Astrocyte of the spinal cord (primary cell): ENCODE data around the gene FOXM1.
A peak's percentile ranks its signal among the peaks of the same experiment; 100 is the strongest.

Experiments used
- DNase-seq: peaks from one replicate; pipeline ENCODE4 v3.0.0; 2011; ENCODE audit warnings: low read depth, low spot score
- H3K4me3 ChIP-seq: 2 replicates; pipeline ENCODE4 v1.5.1; 2011; ENCODE audit warnings: low read depth, mild to moderate bottlenecking, low read length, moderate library complexity
- in situ Hi-C: cut with HindIII; loops from 2 replicates; pipeline ENCODE4 v1.10.0; 2017; ENCODE audit warnings: low sequenced_read_pairs
- TF ChIP-seq, protein P1 (sequence below): IDR thresholded peaks from 2 replicates; pipeline ENCODE4 v1.5.1; 2012; ENCODE audit warnings: low read depth, mild to moderate bottlenecking, low read length, inconsistent platforms

FOXM1 gene

DNA sequence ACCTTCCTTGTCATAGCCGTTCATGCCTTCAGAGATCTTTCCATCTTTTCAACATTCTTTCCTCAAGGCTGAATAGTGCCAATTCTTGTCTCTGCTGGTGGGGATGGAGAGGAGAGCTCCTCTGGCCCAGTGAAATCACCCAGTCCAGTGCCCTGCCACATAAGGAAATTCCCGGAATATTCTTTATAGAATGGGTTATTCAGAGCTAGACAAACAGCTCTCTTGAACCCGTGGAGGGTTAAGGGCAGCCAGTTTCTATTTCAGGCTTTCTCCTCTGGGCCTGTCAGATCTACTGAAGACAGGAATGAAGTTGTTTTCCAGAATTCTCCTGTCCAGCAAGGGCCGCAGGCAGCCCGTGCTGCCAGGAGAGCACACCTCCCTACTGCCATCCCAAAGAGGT lies 34.0 kb downstream of the FOXM1 start:
- in situ Hi-C loops = no loop called here
- no peak overlapping the region for H3K4me3 ChIP-seq
- TF ChIP-seq, protein P1, sequence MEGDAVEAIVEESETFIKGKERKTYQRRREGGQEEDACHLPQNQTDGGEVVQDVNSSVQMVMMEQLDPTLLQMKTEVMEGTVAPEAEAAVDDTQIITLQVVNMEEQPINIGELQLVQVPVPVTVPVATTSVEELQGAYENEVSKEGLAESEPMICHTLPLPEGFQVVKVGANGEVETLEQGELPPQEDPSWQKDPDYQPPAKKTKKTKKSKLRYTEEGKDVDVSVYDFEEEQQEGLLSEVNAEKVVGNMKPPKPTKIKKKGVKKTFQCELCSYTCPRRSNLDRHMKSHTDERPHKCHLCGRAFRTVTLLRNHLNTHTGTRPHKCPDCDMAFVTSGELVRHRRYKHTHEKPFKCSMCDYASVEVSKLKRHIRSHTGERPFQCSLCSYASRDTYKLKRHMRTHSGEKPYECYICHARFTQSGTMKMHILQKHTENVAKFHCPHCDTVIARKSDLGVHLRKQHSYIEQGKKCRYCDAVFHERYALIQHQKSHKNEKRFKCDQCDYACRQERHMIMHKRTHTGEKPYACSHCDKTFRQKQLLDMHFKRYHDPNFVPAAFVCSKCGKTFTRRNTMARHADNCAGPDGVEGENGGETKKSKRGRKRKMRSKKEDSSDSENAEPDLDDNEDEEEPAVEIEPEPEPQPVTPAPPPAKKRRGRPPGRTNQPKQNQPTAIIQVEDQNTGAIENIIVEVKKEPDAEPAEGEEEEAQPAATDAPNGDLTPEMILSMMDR = no peak
- no peak for DNase-seq

DNA sequence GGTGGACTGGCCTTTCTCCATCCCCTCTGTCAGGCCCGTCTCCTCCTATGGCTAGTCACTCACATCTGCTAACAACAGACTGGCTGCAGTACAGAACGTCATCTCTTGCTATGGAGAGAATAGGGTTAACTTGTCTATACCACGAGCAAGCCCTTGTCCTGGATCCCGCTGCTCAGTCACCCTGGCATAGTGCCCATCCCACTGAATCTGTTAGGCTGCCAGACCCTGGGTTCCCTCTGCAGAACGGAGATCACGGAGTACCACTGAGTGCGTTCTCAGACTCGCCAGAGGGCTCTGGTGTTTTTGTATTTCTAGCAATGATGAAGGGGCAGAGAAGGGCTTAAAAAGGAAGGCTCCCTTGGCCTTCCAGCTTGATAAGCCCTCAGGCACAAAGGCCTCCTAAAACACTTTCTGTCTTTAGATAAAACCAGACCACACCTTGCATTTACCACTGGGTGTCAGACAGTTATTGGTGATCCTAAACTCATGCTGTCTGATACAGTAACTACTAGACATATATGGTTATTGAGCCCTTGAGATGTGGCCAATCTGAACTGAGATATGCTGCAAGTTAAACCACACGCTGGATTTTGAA lies 35.8 kb downstream of the FOXM1 start:
- H3K4me3 ChIP-seq = no peak overlapping the region
- DNase-seq = no peak
- TF ChIP-seq, protein P1 = no peak
- in situ Hi-C loops = no loop called here

DNA sequence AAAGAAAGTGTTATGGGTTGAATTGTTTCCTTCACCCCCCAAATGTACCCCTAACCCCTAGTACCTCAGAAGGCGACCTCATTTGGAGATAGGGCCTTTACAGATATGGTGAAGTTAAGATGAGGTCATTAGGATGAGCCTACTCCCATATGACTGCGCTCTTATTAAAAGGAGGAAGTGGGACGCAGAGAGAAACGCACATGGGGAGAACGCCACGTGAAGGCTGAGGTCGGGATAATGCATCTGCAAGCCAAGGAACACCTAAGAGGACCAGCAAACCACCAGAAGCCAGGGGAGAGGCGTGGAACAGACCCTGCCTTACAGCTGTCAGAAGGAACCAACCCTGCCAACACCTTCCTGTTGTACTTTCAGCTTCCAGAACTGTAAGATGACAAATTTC lies 40.4 kb downstream of the FOXM1 start:
- in situ Hi-C loops = no loop called here
- no peak overlapping the region for H3K4me3 ChIP-seq
- TF ChIP-seq, protein P1 = no peak
- no peak for DNase-seq

DNA sequence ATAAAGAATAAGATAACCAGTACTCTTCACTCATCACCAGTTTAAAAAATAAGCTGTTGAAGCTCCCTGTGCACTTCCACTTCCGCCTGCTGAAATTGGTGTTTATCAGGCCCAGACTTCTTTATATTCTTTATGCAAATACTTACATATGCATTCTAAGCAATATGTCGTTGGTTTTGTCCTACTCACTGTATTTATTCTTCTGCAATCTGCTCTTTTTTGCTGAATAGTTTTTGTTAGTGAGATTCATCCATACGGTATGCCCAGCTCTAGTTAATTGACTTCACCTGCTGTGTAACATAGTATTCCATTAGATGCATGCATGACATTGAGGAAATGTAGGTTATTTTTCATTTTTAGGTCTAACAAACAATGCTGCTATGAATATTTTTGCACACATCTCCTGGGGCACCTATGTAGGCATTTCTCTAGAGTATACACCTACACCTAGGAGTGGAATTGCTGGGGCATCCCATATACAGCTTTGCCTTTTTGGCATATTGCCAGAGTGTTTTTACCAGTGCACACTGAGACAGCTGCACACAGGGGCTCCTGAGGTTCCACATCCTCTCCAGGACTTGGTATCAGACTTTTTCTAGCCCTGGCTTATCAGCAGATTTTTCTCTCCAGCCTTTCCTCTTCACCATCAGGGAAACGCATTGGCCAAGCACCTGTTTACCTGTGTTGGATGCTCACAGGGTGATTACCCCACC lies 41.1 kb downstream of the FOXM1 start:
- no peak overlapping the region for H3K4me3 ChIP-seq
- in situ Hi-C loops = no loop called here
- no peak for DNase-seq
- TF ChIP-seq, protein P1 = no peak

DNA sequence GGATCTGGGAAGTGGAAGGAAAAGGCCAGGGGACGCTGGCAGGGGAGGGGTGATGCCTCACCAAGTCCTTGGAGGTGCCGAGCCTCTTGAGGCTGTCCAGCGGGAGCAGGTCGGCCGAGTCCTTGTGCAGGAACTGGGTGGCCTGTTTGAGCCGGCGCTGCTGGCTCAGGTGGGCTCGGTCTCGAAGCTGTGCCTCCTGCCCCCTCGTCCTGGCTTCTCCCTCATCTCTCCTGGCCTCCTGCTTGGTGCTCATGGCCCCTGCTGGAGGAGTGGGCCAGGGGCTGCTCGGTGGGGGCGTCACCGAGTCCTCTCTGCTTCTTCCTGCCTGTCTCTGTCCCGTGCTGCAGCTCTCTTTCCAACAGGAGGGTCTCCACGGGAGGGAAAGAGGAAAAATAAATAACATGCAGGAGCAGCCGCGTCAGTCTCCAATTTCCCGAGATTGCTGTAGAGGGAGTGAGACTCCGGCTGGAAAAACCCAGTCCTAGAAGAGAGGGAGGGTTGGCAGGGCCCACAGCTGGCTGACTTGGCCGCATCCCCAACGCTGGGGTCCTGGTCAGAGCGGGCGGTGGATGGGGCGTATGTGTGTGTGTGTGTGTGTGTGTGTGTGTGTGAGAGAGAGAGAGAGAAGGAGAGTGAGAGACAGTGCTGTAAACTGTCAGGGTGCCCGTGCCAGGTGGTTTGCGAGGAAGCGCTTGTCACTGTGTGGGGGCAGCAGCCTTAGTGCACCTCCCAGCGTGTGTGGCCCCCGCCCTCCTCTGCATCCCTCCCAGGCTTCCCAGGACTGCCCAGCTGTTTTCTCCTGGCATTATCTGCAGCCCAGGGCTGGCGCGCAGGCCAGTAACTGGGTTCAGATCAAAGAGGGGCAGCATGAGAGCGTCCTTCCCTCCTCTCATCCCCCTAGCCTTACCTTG lies 42.1 kb downstream of the FOXM1 start, which contains the start of gene NRIP2:
NRIP2 (minus strand) TSS at position 455 of the 911 bp plus-strand sequence; CDS start at position 403, 52 bp downstream.
- TF ChIP-seq, protein P1 = peak; percentile 24
- H3K4me3 ChIP-seq = no peak within 1 kb of the TSS
- DNase-seq = peak; percentile 68
- in situ Hi-C loops = no loop called here

DNA sequence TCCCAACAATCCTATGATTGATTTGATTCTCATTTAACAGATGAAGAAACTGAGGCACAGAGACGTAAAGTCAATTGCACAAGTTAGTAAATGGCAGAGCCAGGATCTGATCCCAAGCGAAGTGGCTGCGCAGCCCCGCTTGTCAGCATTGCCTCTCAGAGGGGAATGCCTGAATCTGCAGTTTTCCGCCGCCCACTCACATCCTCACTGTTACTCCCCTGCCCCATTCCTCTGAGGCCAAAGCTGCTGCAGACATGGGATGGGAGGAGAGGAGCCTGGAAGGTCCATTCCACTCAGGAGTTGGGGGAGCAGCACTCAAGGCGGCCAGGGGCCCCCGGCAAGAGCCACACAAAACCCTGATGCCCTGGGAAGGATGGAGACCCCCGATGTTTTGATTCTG lies 43.2 kb downstream of the FOXM1 start:
- DNase-seq = no peak
- in situ Hi-C loops = no loop called here
- TF ChIP-seq, protein P1 = no peak
- H3K4me3 ChIP-seq = no peak overlapping the region
